Stimulated activated CD4-positive, alpha-beta T cell treated with anti-CD3 and anti-CD28 coated beads, TNF-alpha, amount 100 ng/mL, for 48 hours (primary cell): Measurements from ENCODE around the gene SATB2.

Experiments
- DNase-seq, 3 donors: peaks; one replicate each; pipeline ENCODE4 v3.0.0-alpha.2; 2020; ENCODE audit warnings: low read depth in 3 of 3

SATB2 gene

DNA sequence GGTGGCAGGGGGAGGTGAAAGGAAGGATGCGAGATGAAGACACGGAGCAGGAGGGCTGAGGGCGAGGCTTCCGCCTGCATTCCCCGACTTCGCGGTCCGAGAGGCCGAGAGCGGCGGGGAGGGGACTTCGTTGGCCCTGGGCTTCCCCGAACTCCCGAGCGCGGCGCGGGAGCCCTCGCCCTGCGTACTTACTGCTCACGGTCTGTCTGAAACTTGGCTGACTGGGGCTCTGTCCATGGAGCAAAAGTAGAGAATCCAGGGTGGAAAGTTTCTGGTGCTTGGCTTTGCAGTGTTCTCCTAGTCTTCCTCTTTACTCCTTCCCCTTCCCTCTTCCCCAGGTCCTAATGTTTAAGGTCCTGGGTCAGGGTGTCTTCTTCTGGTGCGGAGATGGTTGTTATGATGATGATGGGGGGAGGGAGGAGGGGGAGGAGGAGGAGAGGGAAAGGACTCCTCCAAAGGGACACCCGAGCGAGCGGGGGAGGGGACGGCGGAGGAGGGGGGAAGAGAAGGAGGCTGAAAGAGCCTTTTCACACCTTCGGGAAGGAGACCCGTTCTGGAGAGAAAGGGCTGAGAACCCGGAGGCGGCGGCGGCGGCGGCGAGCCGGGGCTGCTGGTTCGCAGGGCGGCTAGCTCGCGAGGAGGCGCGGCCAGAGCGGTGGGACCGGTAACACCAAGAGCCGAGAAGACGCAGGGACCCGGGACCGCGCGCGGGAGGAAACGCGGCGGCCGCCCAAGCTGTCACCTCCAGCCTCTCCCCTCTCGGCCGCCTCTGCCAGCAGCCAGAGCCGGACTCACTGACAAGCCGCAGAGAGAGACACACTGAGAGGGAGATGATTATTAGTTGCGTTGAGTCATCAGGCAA, at the start of gene SATB2:
SATB2 (minus strand) TSS at position 793 of the 862 bp plus-strand sequence. CDS start 1,902 bp downstream, outside the sequence.
- no peak for DNase-seq

DNA sequence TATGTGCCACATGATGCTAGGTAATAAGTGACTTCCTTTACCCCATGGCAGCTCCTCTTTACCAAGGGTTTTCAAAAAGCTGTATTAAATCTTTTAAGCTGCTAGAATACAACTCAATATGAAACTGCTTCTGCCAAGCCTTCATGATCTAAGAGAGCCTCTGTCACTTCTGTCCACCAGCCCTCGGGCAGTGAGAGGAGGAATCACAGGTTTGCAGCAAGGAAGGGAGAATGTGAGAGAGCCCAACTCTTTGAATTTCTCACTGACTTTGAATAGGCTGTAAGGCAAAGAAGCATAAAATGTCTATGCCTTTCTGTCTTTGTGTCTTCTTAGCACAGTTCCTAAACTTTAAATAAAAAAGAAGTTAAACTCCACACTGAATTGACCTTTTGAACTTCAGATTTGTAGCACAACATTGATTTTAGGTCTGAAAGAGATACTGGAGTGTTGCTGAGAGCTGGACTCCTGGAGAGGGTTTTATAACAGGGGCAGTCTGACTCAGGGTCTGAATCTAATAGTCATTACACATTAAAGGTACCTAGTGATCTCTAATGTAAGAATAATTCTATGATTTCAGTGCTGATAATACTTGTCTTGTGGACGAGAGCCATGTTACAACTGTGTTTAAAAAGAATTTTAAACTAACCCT, 48.1 kb upstream of the SATB2 start:
- no peak for DNase-seq

DNA sequence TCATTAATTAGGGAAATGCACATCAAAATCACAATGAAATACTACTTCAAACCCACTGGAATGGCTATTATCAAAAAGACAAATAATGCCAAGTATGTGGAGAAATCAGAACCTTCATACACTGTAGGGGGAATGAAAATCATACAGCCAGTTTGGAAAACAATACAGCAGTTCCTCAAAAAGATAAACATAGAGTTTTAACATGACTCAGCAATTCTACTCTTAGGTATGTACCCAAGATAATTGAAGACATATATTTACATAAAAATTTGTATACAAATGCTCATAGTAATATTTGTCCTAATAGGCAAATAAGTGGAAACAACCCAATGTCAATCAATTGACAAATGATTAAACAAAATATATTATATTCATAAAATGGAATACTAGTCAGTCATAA, 45.4 kb upstream of the SATB2 start:
- no peak for DNase-seq

DNA sequence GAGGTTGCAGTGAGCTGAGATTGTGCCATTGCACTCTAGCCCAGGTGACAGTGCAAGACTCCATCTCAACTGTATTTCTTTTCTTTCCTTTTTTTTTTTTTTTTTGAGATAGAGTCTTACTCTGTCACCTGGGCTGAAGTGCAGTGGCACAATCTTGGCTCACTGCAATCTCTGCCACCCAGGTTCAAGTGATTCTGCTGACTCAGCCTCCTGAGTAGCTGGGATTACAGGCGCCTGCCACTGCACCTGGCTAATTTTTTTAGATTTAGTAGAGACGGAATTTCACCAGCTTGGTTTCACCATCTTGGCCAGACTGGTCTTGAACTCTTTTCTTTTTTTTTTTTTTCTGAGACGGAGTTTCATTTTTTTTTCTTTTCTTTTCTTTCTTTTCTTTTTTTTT, 41.3 kb upstream of the SATB2 start:
- DNase-seq, result no peak

DNA sequence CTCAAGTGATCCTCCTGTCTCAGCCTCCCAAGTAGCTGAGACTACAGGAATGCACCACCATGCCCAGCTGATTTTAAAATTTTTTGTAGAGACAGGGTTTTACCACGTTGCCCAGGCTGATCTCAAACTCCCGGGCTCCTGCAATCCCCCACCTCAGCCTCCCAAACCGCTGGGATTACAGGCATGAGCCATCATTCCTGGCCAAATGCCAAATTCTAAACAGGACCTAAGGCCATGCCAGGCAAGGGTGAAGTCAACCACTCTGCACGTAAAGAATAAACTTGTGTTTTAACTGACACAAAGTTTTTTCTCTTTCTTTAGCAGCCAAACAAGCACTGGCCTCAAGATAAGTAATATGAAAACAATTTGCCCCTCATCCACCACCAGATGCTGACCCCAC, 37.4 kb upstream of the SATB2 start:
- no peak for DNase-seq

DNA sequence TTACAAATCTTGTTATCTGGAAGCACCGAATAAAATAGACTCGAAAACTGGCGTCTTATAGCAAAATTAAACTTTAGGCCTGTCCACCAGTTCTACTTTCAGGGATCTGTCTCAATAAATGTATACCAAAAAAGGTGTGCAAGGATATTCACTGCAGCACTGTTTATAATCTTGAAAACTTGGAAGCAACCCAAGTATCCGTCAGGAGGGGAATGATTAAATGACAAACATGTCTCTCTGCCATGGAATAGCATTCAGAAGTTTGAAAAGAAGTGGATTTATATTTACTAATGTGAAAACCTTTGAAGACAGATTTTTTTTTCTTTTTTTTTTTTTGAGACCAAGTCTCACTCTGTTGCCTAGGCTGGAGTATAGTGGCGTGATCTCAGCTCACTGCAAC, 32.3 kb upstream of the SATB2 start:
- DNase-seq, result no peak

DNA sequence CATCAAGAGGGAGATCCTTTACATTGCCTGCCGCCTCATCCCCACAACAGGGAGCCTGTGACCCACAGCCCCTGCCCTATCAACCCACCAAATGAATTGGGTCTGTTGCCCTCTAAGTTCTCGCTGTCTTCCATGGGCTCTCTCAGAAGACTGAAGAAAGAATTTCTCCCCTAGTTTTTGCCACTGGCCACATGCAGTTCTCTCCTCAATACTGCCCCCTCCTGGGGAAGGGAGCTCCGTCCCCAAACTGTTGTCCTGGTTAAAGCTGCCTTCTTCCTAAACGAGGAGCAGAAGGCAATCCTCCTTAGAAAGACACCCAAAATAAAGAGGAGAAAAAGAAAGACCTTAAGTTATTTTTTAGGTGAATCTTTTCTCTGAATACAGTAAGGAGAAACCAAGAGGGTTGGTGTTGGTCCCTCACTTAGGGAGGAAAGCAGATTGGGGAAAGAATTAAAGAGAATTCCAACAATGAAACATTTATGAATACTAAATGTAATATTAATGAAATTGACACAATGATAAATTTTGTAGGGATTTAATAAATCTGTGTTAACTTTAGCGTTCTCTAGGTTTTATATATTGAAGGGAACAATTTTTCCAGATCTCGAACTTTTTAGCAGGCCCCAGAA, 31.1 kb upstream of the SATB2 start:
- peak in 2 of 3 donors; percentile 14 to 18 for DNase-seq

DNA sequence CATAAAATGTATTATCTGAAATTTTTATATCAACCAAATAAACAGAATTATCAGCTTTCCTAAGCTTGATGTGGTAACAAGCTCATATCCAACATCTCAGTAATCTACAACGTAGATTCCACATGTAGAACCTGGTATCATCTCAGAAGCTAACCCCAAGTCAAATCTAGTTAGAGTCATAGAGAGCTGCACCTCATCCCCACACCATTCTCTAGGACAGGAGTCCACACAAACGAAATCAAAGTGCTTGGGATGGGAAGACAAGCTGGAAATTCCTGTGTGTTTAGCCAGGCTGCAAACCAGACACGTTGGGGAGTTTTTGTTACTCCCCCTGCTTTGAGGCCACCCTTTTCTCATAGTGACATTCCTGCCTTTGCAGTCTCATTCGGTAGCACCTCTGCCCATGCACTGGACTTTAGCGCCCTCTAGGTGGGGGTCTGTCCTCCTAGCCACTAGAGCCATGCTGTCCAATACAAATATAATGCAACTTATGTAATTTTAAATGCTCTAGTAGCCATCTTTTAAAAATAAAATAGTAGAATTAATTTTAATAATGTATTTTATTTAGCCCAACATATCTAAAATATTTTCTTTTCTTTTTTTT, 28.1 kb upstream of the SATB2 start:
- DNase-seq, result no peak

DNA sequence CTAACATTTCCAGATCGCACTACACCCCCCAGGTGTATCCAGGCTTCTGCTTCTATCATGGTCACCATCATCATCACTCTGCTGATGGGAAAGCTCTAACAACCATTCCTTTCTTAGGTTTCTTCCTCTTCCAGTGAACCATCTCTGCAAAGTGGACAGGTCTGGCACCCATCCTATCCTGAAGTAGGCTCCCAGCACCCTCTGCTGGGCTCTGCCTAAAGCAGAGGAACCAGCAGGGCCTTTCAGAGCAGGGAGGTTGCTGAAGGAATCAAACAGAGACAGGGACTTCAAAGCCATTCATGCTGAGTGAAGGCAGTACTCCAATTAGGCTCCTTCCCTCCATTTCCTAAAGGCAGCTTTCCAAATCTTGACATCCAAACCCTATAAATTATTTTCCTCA, 27.2 kb upstream of the SATB2 start:
- no peak for DNase-seq

DNA sequence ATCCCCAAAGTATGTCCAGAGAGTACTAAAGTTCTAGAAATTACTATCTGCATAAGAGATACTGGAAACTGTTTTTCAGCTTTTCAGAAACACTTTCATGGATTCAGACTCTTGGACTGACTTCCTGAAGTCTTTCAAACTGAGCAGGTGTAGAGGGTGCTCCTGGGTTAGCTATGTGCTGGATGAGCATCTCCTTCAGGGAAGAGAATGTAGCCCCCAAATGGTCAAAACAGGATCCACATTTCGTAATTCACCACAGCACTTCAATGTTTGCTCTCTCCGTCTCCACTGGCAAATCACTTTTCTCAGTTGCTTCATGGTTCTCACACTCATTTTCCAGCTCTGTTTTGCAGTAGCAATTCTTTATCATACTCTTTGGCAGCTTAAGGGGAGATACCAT, 23.2 kb upstream of the SATB2 start:
- no peak for DNase-seq

DNA sequence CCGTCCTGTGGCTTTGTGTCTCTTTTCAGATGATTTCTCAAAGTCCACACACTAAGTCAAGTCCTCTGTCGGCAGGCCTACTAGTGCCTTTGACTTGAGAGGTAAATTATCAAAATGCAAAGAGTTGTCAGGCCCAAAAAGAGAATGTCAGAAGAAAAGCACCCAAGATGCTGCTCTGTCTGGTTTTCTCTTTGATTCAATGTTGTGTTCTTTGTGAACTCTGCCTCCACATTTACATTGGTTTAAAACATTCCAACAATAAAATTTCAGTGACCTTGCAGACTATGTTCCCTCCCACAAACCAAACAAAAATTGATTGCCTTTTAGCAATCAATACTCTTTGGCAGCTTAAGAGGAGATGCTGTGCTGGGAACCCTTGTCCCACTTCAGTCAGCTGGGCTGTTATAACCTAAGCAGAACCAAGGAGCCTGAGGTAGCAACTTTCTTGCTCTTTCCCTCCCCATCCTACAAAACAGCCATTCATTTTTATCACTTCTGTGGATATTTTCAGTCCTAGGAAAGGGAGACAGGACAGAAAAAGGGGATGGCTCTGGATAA, 19.6 kb upstream of the SATB2 start:
- no peak for DNase-seq

DNA sequence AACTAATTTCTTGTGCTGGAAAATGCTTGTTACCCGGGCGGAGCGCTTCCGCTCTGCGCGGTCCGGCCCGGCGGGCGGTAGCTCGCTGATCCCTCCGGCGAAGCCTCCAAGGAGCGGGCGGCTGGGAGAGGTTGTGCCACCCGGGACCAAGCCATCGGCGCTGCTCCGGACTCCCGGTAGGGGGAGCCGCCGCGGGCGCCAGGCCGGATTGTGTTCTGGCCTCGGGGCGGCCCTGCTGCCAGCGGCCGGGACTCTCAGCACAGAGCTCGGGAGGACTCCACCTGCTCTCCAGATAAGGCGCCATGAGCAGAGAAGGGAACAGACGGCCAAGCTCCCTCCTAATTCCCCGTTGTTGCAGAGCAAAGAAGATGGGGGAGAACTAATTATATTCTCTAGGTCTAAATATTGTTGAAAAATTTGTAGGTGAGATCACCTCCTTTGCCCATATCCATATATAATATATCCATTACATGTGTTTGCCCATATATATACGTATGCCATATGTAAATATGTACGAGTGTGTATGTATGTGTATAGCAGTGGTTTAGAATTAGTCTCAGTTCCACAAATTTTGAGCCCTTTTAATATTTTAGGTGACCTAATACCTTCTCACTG, 13.8 kb upstream of the SATB2 start:
- DNase-seq, result no peak

DNA sequence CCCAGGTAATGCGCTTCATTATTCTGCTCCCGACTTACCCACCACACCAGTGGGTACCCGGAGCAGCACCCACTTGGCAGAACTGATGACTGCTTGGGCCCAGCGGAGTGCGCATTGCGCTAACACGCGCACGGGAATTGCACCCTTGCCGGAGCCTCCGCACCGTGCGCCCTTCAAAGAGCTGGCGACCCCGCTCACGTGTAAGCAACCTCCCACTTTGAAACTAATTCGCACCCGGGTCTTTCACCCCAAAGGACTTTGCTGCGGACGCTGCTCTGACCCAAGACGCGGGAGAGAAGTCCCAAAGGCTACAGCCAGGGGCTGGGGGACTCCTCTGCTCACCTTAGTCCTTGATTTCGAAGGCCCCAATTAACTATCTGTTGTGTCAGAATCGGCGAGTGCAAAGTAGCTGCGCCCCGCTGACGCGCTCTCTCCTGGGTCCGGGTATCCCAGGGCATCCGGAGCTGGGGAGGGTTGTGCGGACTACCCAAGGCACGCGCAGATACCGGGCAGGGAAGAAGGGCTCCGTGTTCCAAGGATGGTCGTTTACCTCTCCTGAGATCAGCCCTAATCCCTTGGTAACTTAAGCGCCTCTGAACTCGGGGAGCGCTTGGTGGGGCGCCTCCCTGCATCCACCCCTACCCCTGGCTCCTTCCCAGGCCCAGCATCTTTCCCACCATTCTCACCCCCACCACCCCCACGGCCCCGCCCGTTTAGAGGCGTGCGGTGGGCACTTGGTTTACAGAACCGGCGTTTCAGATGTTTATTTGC, 13.1 kb upstream of the SATB2 start:
- no peak for DNase-seq

DNA sequence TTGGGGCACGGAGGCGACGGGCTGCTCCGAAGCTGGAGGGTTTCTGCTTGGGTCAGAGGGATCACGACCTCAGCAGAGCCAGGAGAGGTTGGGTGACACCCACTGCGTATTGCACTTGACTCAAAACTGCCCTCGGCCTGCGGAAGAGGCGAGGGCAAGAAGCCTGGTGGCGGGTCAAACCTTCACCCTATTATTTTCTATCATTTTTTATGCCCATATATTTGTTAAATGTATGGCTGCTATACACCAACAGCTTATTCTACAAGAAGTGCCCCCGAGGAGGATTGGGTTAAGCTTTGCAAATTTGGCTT, 12.6 kb upstream of the SATB2 start:
- no peak for DNase-seq

DNA sequence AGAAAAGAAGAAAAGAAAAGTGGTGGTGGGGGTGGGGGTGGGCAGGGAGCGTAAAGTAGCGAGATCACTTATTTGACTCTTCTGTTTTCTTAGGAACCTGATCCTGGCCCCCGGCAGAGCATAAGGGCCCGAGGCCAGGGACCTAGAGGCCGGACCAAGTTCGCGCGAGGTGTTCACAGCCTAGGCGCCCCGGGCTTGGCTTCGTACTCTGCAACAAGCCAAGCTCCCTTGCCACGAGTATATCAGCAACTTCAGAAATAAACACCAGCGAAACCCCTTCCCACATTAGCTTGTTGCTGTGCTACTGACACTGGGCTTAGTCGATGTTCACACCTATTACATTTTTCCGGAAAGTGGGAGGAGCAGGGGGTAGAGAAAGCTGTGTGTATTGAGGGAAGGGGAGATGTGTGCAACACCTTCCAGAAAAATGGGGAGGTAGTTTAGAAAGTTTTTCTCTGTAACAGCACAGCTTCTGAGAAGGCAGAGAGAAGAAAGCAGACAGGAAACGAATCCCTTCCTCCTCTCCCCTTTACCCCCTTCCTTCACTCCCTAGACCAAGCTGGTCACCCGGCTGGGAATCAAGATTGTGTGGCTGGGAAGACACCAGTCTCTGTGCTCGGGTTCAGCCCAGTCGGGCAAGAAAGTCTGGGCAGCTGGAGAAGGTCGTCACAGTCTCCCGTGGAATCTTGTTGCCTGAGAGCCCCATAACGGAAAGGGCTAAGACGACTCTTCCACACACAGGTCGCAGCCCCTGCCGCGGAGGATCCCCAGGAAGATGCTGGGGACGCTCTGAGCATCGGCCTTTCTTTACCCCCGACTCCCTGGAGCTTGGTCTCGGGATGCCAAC, 12.0 kb upstream of the SATB2 start:
- no peak for DNase-seq

DNA sequence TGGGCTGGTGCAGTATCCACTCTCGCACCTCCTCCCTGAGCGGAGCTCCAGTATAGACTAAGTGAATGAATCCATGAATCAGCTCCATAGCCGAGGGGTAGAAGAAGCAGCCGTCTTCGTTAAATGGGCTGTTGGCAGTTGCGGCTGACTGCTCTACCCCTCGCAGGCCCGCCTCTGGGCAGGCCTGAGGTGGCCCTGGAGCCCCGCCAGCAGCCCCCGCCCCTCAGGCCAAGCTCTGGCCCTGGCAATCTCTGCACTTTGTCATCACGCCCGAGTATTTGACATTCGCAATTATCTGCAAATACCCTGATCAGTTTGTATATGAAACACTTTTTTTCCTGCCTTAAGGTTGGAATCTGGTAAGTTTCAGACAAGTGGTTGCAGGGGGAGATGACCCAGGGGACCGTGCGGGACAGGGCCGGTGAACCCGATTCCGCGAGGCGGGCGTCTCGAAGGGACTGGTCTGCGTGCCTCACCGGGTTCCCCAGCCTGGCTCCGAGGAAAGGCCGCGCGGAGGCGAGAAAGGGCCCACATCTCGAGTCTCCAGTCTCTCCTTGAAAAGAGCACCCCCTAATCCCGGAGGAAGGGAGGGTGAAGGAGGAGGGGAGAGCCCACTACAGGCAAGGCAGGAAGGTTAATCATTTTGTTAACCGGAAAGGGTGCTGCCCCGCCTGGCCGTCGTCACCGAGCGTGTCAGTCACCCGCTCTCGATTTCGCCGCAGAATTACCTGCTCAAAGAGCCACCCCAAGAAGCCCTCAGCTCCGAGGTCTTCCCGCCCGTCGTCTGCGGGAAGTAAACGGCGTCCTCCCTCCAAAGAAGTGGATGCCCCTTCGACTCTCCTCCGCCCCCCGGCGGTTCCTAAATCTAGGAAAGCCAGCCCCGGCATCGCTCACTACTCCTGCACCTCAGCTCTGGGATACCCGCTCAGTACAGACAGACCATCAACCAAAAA, 11.1 kb upstream of the SATB2 start:
- DNase-seq, result no peak

DNA sequence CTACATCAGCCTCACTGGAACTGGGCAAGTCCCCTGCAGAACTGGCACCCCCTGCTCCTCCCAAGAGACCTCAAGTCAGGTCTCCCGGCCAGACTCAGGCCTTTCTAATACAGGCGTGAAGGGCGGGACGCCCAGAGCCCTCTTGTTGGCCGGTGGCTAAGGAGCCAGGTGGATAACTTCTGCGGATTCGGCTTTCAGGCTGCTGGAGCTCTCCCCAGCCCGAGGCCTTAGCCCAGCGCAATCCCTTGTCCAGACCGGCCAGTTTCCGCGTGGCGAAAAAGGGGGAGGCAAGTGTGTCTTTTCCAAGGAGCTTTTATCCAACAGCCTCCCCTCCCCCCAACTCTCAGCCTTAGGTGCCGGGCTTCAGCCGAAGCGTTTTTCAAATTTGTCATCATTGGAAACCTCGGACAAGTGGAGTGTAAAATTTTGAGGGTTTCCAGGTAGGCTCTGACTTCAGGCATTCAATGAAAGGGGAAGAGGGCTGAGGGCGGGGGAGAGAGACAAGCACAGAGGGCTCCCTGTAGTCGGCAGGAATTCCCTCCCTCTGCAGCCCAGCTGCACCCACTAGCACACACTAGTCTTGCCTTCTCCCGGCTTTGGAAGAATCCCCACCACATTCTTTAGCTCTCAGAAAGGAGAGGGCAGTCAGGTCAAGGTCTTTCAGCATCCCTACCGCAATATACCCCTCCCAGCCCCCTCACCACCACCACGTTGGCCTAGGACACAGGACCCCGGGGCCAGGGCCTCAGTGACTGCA, 9.5 kb upstream of the SATB2 start:
- no peak for DNase-seq

DNA sequence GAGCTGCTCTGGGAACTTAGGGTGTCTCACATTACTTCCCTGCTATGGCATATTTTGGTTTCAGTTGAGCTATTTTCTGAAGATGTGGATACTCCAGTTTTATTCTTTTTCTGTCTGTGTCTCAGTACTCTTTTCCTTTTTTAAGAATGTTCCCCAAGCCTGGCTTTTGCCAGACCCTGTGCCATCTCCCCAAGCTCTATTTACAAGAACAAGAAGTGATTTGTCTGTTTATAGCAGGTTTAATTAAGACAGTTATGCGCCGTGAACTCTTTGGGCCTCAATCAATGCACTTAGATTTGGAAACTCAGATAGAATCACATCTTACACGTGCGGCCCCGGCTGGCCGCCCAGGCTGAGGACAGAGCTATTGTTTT, 8.9 kb upstream of the SATB2 start:
- DNase-seq, result no peak
